Measurements from ENCODE around the gene GRIK5.

- TF ChIP-seq CTCF (IDR thresholded peaks at IDR 0.05; ENCODE audit: borderline replicate concordance, extremely low read depth, low read length, poor library complexity, severe bottlenecking) (no peak), EZH2 (IDR thresholded peaks at IDR 0.05; ENCODE audit: borderline replicate concordance, low read depth, low read length, severe bottlenecking) (no peak)
These were observed 24.4 kb downstream of the GRIK5 start for GRCh38 chr19:42045575-42045974.
